Progenitor cell of endocrine pancreas (in vitro differentiated cells): ENCODE results near the gene ACAP3. TPM values are rescaled to one million over a fixed set of nuclear protein-coding genes. Genes with fewer than 3 reads are reported as not detected.

Experiments
- DNase-seq: peaks from one replicate; pipeline ENCODE4 v3.0.0; 2021; ENCODE audit warnings: low spot score; ENCODE audit not compliant: unreplicated experiment
- H3K27ac Mint-ChIP-seq: 2 replicates; pipeline ENCODE4 v1.8.0; 2021; ENCODE audit warnings: mild to moderate bottlenecking, moderate library complexity, mixed read lengths
- H3K27me3 Mint-ChIP-seq: 2 replicates; pipeline ENCODE4 v1.8.0; 2021; ENCODE audit warnings: mixed read lengths
- H3K36me3 Mint-ChIP-seq: 2 replicates; pipeline ENCODE4 v1.8.0; 2022; ENCODE audit warnings: mixed read lengths; ENCODE audit not compliant: insufficient read depth
- H3K4me1 Mint-ChIP-seq: 2 replicates; pipeline ENCODE4 v1.8.0; 2021; ENCODE audit warnings: low read depth, mixed read lengths
- H3K4me3 Mint-ChIP-seq: 2 replicates; pipeline ENCODE4 v1.8.0; 2021; ENCODE audit warnings: low read depth, mild to moderate bottlenecking, moderate library complexity, mixed read lengths
- H3K9me3 Mint-ChIP-seq: 2 replicates; pipeline ENCODE4 v1.8.0; 2021; ENCODE audit warnings: low read depth, mixed read lengths
- total RNA-seq: library from RNA; stranded (reverse); gene quantifications from 2 replicates; pipeline ENCODE4 v1.2.1, GENCODE V29; 2021
- TF ChIP-seq, protein P1 (sequence below): fragments of 200-600 bp; sonication (generic); IDR thresholded peaks from one replicate; pipeline ENCODE4 v1.5.0; 2021; ENCODE audit warnings: antibody characterized with exemption, mild to moderate bottlenecking; ENCODE audit not compliant: unreplicated experiment

Gene ACAP3
- total RNA-seq, 1 donor from 2014 or later = 111 TPM

DNA sequence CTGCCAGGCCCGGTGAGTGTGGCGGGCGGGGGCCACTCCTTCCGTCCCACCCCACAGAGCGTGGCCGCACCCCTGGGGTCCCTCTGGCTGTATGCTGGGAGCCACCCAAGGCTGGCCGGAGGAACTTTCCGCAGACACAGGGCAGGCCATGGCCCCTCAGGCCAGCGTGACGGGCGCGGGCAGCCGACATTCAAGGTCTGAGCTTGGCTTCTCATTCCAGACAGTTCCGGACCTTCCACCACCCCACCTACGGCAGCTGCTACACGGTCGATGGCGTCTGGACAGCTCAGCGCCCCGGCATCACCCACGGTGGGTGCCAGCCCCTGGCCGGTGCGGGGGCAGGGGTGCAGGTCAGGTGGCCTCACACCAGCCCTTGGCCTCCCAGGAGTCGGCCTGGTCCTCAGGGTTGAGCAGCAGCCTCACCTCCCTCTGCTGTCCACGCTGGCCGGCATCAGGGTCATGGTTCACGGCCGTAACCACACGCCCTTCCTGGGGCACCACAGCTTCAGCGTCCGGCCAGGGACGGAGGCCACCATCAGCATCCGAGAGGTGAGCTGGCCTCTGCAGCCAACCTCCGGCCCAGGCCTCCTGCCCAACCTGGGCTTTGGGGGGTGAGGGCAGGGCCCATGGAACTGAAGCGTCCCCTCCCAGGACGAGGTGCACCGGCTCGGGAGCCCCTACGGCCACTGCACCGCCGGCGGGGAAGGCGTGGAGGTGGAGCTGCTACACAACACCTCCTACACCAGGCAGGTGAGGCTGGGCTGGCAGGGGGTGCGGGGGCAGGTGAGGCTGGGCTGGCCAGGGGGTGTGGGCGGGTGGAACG, 20.2 kb downstream of the ACAP3 start:
- Mint-ChIP-seq H3K4me3 (no peak overlapping the region), H3K4me1 (no peaks in the 10 kb centered on the region), H3K9me3 (no peaks in the 10 kb centered on the region), H3K36me3 (no peaks in the 10 kb centered on the region), H3K27ac (no peak overlapping the region), H3K27me3 (no peaks in the 10 kb centered on the region)
- TF ChIP-seq, protein P1, sequence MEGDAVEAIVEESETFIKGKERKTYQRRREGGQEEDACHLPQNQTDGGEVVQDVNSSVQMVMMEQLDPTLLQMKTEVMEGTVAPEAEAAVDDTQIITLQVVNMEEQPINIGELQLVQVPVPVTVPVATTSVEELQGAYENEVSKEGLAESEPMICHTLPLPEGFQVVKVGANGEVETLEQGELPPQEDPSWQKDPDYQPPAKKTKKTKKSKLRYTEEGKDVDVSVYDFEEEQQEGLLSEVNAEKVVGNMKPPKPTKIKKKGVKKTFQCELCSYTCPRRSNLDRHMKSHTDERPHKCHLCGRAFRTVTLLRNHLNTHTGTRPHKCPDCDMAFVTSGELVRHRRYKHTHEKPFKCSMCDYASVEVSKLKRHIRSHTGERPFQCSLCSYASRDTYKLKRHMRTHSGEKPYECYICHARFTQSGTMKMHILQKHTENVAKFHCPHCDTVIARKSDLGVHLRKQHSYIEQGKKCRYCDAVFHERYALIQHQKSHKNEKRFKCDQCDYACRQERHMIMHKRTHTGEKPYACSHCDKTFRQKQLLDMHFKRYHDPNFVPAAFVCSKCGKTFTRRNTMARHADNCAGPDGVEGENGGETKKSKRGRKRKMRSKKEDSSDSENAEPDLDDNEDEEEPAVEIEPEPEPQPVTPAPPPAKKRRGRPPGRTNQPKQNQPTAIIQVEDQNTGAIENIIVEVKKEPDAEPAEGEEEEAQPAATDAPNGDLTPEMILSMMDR = no peak
- DNase-seq = no peak

DNA sequence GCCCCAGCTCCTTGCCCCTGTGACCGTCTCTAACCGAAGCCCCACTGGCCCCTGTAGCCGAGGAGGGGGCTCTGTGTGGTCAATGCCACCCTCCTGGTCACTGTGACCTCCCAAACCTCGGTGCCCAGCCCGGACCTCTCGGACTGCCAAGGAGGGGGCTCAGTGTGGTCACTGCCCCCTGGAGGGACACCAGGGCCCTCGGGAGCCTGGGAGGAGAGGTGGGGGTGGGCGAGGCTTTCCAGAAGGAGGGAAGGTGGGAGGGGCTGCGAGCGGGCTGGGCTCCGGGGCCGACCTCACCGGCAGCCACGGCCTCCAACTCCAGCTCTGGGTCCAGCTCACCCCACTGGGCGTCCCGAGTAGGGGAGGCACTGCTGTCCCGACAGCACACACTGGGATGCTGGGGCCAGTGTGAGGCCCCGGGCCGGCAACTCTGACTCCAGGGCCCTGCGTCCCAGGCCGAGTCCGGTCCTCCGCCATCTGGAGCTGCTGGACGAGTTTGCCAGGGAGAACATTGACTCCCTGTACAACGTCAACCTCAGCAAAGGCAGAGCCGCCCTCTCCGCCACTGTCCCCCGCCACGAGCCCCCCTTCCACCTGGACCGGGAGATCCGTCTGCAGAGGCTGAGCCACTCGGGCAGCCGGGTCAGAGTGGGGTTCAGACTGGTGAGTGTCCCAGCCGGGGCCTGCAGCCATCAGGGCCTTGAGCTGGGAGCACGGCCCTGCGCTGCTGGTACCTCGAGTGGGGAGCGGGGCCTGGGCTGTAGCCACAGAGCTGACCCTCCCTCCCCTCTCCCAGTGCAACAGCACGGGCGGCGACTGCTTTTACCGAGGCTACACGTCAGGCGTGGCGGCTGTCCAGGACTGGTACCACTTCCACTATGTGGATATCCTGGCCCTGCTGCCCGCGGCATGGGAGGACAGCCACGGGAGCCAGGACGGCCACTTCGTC, 21.1 kb downstream of the ACAP3 start:
- no peaks in the 10 kb centered on the region for H3K36me3 Mint-ChIP-seq
- H3K4me3 Mint-ChIP-seq = no peak overlapping the region
- TF ChIP-seq, protein P1 = no peak
- H3K27me3 Mint-ChIP-seq = no peaks in the 10 kb centered on the region
- no peaks in the 10 kb centered on the region for H3K4me1 Mint-ChIP-seq
- no peaks in the 10 kb centered on the region for H3K9me3 Mint-ChIP-seq
- no peak overlapping the region for H3K27ac Mint-ChIP-seq
- no peak for DNase-seq

DNA sequence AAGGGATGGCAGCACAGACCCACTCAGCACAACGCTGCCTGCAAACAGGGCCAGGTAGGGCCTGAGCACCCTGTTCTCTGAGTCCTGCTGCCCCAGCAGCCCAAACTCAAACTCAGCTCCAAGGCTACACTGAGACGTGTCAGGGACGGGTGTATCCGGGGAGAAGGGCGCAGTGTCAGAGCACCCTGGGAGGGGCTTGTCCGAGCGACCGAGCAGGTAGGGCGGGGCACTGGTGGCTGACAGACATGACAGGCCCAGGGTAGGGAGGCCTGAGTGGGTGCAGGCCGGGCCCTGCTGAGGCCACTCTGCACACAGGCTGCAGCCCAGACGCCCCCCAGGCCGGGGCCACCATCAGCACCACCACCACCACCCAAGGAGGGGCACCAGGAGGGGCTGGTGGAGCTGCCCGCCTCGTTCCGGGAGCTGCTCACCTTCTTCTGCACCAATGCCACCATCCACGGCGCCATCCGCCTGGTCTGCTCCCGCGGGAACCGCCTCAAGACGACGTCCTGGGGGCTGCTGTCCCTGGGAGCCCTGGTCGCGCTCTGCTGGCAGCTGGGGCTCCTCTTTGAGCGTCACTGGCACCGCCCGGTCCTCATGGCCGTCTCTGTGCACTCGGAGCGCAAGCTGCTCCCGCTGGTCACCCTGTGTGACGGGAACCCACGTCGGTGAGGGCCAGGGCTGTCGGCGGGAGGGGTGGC, 22.0 kb downstream of the ACAP3 start:
- no peak overlapping the region for H3K27ac Mint-ChIP-seq
- H3K4me1 Mint-ChIP-seq = no peaks in the 10 kb centered on the region
- H3K27me3 Mint-ChIP-seq = no peaks in the 10 kb centered on the region
- no peaks in the 10 kb centered on the region for H3K36me3 Mint-ChIP-seq
- DNase-seq = no peak
- no peak overlapping the region for H3K4me3 Mint-ChIP-seq
- no peaks in the 10 kb centered on the region for H3K9me3 Mint-ChIP-seq
- TF ChIP-seq, protein P1 = no peak

DNA sequence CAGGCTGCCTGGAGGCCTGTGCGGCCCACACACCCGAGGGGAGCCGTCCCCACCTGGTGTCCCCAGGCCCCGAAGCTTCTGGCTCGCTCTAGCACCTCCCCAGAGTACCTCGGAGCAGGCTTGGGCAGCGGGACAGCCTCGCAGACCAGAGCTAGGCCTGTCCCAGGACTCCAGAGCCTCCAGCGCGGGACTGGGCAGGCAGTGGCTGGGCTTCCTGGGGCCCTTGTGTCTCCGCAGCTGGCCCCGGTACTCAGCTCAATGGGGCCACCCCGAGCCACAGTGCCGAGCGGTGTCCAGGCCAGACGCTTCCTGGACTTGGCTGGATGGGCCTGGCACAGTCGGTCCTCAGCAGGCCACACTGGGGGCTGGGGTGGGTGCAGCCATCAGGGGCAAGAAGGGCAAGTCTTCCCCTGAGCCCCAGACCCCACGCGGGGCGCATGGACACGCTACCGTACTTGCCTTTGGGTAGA, 22.6 kb downstream of the ACAP3 start:
- H3K27me3 Mint-ChIP-seq = no peaks in the 10 kb centered on the region
- H3K9me3 Mint-ChIP-seq = no peaks in the 10 kb centered on the region
- no peak for DNase-seq
- H3K4me3 Mint-ChIP-seq = no peak overlapping the region
- no peak overlapping the region for H3K27ac Mint-ChIP-seq
- H3K36me3 Mint-ChIP-seq = no peaks in the 10 kb centered on the region
- H3K4me1 Mint-ChIP-seq = no peaks in the 10 kb centered on the region
- TF ChIP-seq, protein P1 = no peak
